HK-2 (cell line): Measurements from ENCODE around the gene PDE6H.

Experiments used
- DNase-seq: peaks from one replicate; pipeline ENCODE4 v3.0.0-alpha.2; 2018; ENCODE audit not compliant: unreplicated experiment

PDE6H gene

DNA sequence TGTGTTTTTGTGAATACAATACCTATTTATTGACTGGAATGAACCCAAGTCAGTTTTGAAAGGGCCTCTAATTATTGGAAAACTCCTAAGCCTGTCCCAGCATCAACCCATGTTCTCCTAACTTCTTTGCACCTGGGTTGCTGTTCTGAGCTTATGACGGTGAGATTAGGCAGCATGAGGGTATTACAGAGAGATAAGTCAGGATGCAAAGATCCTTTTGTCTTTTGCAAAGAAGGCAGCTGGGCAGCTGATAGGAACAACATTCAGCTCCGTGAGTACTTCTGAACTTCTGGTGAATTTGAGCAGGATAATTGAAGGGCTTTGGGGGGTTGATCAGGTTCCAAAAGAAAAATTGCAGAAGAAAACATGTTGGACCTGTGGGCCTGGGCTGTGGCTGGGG lies at the start of gene PDE6H:
TSS of gene PDE6H (plus strand) at position 227 of the 400 bp plus-strand sequence. CDS start 4,971 bp downstream, outside the sequence.
- no peak for DNase-seq

DNA sequence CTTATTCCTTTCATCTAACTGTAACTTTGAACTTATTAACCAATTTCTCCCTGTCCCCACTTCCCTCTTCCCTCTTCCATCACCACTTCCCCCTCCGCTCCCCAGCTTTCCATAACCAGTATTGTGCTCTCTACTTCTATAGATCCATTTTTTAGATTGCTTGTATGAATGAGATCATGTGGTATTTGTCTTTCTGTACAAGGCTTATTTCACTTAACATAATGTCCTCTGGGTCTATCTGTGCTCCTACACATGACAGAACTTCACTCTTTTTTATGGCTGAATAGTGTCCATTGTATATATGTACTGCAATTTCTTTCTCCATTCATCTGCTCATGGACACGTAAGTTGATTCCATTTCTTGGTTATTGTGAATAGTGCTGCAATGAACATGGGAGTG lies 48.9 kb upstream of the PDE6H start:
- DNase-seq: no peak

DNA sequence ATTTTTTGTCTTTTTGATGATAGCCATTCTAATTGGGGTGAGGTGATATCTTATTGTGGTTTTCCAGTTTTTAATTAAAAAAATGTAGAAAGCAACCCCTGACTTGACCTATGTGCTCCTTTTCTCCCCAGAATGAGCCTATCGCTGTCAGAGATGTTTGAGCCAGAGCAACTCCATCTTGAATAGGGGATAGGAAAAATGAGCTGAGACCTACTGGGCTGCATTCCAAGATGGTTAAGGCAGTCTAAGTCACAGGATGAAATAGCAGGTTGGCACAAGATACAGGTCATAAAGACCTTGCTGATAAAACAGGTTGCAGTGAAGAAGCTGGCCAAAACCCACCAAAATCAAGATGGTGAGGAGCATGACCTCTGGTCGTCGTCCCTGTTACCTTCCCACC lies 48.3 kb upstream of the PDE6H start:
- no peak for DNase-seq

DNA sequence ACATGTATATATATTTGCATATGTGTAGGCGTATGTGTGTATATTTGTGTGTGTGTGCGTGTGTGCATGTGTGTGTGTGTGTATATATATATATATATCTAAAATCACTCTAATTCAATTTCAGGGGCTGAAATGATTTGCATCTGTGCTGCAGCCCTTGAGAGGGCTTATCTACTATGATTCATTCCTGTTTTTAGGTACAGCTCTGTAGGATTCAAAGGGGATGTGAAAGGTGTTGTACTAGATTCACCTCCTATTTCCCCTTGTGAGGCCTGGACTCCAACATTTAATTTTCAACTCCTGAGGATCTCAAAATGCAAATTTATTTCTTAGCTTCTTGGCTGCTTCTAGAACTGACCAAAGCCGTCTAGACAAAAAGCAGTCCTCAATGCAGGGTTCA lies 45.6 kb upstream of the PDE6H start:
- no peak for DNase-seq

DNA sequence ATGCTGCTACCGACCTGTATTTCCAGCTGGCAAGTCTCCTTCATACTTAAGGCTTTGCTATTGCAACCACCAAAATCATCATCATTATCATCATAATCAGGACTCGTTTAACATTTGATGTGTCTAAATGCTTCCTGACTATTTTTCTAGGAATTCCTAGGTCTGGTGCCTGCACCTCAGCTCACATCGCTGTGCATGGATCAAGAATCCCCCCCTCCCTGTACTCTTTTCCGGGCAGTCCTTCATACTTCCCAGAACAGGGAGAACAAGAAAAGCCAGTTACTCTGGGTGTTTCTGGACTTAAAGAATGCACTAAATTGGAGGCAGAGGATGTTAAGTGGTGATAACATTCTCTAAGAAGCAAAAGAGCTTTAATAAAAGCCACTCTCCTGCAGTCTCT lies 43.9 kb upstream of the PDE6H start:
- DNase-seq: no peak

DNA sequence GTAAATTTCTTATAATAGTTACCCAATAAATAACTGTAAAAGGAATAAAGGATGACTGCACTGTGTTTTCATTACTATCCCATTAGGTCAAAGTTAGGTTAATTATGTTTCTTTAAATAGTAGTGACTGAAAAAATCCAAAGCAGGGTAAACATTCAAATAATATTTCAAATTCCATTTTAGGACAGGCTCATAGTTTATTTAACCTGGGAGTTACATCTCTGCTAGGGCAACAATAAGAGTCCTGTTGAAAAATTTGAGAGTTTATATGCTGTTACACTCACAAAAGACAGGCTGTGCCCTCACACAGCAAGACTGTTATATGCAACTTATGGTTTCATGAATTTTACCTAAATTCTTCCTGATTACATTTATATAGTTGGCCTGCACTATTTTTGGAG lies 42.5 kb upstream of the PDE6H start:
- DNase-seq: no peak

DNA sequence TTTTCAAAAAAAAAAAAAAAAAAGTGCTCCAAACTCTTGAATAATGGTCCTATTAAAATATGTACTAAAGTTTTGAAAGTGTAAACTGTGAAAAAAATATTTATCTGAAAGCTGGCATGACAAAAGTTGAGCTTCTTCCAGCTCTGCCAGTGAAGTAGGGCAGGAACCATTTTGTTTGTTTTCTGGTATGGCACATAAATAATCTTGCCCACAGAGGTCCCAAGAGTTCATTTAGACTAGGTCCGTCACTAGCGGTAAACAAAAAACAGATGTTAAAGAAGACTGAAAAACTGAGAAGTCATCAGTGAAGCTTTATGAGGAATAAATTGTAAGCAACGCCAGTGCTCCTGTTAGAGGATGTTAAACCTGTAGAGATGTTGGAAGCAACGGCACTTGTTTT lies 41.5 kb upstream of the PDE6H start:
- no peak for DNase-seq

DNA sequence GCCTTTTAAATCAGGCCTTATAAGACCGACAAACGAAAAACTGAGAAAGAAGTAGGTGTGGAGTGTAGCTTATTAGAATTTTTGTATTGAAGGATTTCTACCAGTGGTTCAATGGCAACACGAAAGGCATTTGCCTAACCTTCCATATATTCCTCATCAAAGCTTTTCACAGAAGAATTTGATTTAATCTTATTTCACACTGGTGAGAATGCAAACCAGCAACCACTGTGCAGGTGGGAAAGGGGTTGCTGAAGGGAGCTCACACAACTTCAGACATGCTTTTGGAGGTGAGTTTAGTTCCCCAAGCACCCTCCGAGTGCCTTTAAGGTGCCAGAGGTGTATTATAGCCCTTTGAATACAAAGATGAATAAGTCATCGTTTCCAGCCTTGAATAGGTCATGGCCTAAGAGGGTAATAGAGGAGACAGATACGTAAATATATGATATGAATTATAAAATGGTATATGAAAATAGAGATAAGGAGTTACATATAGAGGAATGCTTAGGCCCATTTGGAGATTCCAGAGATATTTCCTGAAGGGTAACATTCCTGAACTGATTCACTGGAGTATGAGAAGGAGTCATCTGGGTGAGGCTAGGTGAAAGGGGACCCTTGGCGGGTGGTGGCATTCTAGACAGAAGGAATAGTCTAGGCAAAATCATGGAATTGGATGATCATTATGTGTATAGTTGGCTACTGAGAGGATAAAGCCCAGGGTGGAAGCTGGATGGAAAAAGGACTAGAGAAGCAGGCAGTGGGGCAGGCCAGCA lies 40.9 kb upstream of the PDE6H start:
- no peak for DNase-seq

DNA sequence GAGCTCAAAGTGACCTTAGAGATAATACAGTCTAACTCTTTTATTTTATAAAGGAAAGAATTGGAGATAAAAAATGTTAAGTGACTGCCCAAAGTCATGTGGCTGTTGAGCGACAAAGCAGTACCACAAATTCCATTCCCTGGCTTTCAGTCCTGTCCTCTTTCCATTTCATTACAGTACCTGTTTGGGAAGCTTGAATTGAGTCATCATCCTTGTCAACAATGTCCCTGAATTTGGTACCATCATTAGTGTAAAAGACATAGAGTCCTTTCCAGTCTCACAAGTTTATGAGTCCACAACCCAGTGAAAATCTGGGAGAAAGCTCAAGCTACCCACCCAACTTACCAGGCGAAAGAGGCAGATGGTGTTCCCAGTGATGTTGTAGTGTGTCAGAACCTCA lies 38.3 kb upstream of the PDE6H start:
- DNase-seq: no peak

DNA sequence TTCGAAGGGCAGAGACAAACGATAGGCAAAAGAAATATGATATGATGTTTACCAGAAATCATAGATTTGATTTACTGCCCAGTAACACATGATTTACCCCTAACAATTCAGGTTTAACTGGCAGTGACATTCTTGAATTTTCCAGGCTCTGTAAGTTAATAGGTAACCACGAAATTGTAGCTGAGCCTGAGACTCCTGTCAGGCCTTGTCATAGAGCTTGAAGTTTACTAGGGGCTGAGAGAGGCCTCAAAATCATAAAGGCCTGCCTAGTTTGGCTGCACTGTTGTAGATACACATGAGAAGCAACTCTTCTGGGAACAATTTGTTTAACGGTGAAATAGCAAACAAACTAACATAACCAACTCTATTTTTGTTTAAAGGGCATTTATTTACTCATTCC lies 37.8 kb upstream of the PDE6H start:
- no peak for DNase-seq

DNA sequence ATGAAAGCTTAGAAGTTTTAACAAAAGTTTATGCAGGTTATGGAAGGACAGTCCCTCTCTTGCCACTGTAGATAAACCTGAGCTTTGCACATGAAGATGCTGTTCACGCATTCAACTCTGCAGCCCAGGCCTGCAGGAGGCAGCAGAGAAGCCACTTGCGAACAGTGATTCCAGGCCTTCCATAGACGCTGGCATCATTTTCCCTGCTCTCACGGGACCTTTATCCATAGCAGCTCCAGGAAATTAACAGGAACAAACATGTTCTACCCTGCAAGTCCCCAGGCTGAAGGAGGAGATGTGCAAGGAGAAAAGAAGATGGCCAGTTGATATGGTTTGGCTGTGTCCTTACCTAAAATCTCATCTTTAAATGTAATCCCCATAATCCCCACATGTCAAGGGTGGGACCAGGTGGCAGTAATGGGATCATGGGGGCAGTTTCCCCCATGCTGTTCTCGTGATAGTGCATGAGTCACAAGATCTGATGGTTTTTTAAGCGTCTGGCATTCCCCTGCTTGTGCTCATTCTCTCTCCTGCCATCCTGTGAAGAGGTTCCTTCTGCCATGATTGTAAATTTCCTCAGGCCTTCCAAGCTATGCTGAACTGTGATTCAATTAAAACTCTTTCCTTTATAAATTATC lies 36.5 kb upstream of the PDE6H start:
- DNase-seq: no peak

DNA sequence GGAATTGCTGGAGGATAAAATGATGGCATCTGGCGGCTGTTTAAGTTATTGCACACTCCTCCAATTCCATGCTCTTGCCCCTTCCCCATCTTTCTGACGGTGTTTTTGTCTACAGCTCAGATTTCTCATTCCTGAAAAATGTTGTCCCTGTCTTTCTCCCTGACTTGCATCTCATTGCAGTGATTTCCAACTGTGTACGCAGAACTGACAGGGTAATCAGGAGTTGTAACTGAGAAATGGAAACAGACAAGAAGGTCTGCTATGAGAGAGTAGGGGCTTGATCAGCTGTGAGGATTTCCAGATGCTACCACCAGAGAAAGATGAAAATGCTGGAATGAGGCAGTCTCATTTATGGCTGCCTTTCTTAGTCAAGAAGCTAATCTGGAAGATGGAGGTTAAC lies 35.8 kb upstream of the PDE6H start:
- DNase-seq: no peak

DNA sequence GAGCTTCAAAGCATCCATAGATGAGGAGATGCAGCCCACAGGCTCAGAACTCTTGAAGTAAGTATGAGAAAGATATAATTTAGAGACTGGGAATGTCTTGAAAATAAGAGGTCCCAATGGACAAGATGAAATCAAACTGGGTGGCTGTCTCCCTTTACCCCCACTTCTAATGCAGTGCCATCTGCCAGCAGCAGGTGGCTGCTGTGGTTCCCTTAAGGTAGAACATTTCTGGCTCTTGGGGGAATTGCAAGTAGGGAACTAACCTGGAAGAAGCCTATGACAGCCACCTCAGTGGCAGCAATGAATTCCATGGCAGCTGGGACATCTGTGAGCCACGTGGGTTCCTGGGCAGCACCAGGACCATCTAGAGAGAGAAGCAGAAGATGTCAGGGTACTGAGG lies 35.2 kb upstream of the PDE6H start:
- DNase-seq: no peak

DNA sequence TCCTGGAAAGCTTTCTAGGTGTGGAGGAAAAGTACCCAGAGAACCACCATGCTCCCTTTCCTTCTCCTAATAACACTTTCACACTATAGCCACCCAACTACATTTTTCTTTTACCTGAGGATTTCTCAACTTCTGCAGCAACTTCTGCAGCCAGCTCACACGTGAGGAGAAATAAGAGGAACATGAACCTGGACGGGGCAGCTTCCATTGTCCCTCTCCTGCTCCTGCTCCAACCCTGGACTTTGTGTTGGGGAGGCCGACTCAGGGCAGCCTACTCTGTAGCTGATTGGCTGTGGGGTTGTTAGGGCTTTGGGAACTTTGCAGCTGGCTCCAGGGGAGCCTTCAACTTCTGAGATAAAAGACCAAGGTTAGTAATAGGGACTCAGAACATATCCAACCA lies 34.5 kb upstream of the PDE6H start, which contains the start of gene ERP27:
TSS of gene ERP27 (minus strand) at position 237 of the 400 bp plus-strand sequence. CDS start at position 208, 29 bp downstream.
- DNase-seq: no peak

DNA sequence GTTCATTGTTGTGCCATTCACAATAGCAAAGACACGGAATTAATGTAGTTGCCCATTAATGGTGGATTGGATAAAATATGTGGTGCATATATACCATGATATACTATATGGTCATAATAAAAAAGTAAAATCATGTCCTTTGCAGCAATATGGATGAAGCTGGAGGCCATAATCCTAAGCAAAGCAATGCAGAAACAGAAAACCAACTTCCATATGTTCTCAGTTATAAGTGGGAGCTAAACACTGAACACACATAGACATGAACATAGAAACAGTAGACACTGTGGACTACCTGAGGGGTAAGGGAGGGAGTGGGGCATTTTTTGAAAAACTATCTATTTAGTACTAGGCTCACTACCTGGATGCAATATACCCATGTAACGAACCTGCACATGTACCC lies 31.5 kb upstream of the PDE6H start:
- no peak for DNase-seq

DNA sequence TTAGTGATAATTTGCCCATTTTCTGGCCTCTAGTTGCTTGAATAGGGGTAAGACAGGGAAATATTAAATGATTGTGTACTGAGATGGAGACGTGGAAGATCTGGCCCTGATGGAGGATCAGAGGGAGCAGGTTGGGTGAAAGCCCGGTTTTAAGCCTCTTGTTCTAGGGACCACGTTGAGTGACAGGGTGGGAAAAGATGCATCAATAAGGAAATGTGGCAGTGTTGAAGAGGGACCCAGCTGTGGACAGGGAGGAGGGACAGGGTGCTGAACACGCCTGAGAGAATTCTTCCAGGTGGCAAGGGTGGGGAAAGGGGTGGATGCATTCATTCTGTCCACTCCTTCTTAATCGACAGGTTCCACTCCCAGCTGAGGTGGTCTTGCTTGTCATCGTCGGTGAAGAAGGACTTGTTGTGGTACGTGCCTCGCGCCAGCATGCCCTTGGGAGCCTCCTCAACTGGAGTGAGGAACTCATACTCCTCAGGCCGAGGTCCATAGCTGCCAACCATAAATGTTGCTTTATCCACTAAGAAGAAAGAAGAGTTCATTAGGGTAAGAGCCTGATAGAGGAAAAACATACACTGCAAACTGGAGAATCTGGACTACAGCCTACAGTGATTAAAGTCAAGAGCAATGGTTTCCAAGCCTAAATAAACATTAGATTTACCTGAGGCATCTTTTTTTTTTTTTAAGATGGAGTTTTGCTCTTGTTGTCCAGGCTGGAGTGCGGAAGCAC lies 30.5 kb upstream of the PDE6H start:
- DNase-seq: no peak

DNA sequence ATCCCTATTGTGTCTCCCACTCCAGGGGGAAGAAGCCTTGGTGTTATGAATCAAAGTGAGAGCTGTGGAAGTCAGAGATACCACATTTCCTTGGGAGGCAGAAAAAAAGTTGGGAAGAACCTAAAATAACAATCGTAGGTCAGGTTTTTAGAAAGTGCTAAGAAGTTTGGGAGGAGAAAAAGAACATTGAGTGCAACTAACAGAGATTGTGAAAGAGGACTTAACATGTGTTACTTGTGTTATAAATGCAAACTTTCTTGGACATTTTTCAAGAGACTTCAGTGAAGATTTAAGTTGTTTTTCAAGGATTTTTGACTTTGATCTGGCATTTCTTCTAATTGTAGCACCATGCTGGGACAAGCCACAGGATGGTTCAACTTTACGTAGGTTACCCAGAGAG lies 26.7 kb upstream of the PDE6H start:
- DNase-seq: no peak

DNA sequence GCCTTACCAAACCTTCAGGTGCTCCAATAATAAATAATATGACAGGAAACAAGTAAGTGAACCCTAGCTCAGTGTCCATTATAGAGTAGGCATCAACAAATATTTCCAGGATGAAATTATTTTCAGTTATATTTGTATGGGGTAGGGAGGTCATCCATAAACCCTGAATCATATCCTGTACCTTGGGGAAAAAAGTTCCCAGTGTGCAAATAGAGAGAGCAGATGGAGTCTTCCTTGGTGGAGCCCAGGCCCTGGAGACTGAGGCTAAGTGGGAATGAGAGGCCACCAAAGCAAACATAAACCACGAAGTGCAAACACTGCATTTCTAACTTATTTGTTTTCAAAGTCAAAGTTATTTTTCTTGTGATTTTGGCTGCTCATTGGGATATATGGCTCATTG lies 26.0 kb upstream of the PDE6H start:
- no peak for DNase-seq

DNA sequence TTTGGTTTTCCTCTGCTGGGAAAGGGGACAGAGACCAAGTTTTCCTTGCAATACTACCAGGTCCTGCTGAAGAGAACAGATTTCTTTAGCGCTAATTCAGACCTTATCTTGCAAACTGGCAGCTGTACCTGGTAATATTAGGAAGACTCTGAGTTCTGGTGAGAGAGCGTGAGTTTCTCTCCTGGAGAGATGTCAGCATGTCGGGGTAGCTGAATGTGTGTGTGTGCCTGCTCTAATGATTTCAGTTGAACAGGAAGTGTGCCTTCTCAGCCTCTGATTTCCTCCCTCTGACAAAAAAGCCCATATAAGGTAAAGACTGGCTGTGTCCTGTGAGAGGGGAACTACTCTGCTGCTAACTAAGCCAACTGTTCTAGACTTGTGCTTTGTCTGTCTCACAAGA lies 24.2 kb upstream of the PDE6H start:
- peak; percentile 41 for DNase-seq

DNA sequence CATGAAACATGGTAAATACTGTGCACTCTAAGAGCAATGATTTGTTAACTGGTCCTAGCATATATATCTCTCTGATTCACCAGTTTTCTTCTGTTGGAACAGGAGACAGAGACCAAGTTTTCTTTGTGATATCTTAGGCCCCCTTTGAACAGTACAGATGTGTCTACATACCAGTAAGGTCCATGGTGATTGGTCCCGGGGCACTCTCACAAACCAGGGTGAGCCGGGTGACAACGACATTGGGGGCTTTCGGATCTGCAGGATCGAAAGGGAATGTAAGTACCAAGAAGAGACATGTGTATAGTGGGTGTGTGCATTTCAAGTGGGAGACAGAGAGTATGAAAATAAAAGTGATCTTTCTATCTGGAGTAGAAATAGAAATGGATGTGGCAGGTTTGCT lies 23.2 kb upstream of the PDE6H start:
- DNase-seq: no peak

DNA sequence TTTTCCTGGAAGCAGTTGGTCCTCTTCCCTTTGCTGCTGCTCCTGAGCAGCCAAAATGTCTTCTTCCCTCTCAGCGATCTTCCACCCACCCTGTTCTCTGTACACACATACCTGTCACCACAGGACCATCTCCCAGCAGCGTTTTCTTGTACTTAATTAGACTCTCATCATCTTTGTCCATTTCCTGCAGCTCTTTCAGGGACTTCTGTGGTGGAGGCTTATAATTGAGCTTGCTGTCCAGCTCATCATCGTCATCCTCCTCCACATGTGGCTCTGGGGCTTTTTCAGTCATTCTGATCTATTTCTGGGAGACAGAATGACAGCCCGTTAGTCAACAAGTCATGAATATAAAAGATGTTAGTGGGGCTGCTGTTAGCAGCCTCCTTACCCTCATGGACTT lies 22.4 kb upstream of the PDE6H start:
- DNase-seq: no peak

DNA sequence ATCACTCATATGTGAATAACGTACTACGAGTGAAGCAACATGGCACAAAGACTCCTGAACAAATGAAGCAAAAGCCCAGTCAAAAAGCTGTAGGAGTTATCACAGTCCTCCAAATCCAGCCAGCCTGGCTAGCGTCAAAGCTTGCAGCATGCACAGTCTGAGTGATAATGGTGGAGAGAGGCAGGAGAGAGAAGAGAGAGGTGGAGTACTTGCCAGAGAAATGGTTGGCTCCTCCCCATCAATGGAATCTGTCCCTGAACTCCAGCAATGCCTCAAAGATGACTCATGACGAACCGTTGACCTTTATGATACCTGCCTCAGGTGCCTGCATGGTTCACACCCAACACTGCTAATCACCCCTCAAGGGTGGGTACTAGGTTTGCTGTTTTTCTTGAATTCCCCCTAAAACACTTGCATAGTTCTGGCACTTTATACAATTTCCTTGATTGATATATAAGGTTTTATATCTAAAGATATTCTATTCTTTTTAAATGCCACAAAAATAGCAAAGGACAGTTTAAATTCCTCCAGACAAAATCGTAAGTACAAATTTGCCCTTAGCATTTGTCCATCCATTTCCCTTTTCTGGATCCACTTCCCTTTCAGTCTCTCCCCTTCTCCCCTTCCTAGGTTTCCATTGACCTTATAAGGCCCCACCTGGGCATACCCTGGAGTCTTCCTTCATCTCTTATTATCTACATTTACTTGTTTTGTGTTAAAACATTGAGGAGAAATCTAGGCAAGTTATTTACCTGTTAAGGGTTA lies 21.7 kb upstream of the PDE6H start:
- no peak for DNase-seq
